Measurements from ENCODE around the gene CHTOP. TPM values are rescaled to one million over a fixed set of nuclear protein-coding genes. Genes with fewer than 3 reads are reported as not detected.
"Not testable (repeated sequence)": the region's sequence is repeated elsewhere in the genome, so short reads cannot be mapped to it uniquely, and the experiment has no call there.

CHTOP gene
- total RNA-seq (10 to 100 TPM; 86.1 to 87.8 TPM), polyA plus RNA-seq (ENCODE audit: insufficient read depth, low read depth, low replicate concordance) (101 TPM)
- long read RNA-seq, donor 1, transcript CHTOP-203 (6 exons, 2,165 nt): minor isoform, 13 of 48 reads
- long read RNA-seq, donor 1, transcript CHTOP-204 (6 exons, 2,096 nt): major isoform, 15 of 48 reads
- long read RNA-seq, donor 1, partial matches to known transcripts: 14 of 48 reads
- long read RNA-seq, donor 1, other reads (novel, unspliced or antisense): 6 of 48 reads
- long read RNA-seq, donor 2, transcript CHTOP-203 (6 exons, 2,165 nt): major isoform, 15 of 45 reads
- long read RNA-seq, donor 2, transcript CHTOP-204 (6 exons, 2,096 nt): minor isoform, 12 of 45 reads
- long read RNA-seq, donor 2, partial matches to known transcripts: 18 of 45 reads
- long read RNA-seq, donor 2, other reads (novel, unspliced or antisense): 0 of 45 reads

- Histone ChIP-seq H3K27me3 (no peaks in the 10 kb centered on the region), H3K36me3 (ENCODE audit: low read depth, missing control alignments) (no peaks in the 10 kb centered on the region), H3K9me3 (no peaks in the 10 kb centered on the region), H3K4me1 (peaks cover 15% of the 10 kb centered on the region), H3K4me3 (peak within 1 kb of the TSS; percentile 87 to 93), H3K27ac (peak within 1 kb of the TSS; percentile 98 to 100)
- peak; percentile 99 for DNase-seq
- TF ChIP-seq CTCF (IDR thresholded peaks at IDR 0.05): peak in 1 of 3 experiments; percentile 38
- TF ChIP-seq POLR2A (IDR thresholded peaks at IDR 0.05): peak; percentile 74
- 1% methylated on average over 48 to 65 of the region's 65 CpGs for WGBS, 2 donors
- intact Hi-C loops (cut with DNase I; ENCODE audit: low total_unique reads): no loop called here
Observed at GRCh38 chr1:153633754-153634665, at the start of gene CHTOP. Gene CHTOP (plus strand): TSS chr1:153634066. CDS start chr1:153636589, 2,523 bp downstream.

- Histone ChIP-seq H3K9me3 (no peaks in the 10 kb centered on the region), H3K27ac (peak overlapping the region; percentile 31 to 43), H3K4me3 (no peak overlapping the region), H3K36me3 (ENCODE audit: low read depth, missing control alignments) (no peaks in the 10 kb centered on the region), H3K4me1 (peaks cover 15% of the 10 kb centered on the region), H3K27me3 (no peaks in the 10 kb centered on the region)
- WGBS, 2 donors: 56 to 65% methylated on average over 1 of the region's 1 CpG
- peak; percentile 56 for DNase-seq
- intact Hi-C loops (cut with DNase I; ENCODE audit: low total_unique reads): no loop called here
- TF ChIP-seq POLR2A (IDR thresholded peaks at IDR 0.05): no peak
- TF ChIP-seq CTCF (IDR thresholded peaks at IDR 0.05): no peak
Observed at GRCh38 chr1:153585006-153585405, 48.9 kb upstream of the CHTOP start.

GRCh38 chr1:153586347-153586746 is 47.5 kb upstream of the CHTOP start:
- Histone ChIP-seq H3K4me1 (peaks cover 15% of the 10 kb centered on the region), H3K36me3 (ENCODE audit: low read depth, missing control alignments) (no peaks in the 10 kb centered on the region), H3K27me3 (no peaks in the 10 kb centered on the region), H3K9me3 (no peaks in the 10 kb centered on the region), H3K4me3 (no peak overlapping the region), H3K27ac (peak overlapping the region in 1 of 2 donors; percentile 61)
- DNase-seq: no peak
- intact Hi-C loops (cut with DNase I; ENCODE audit: low total_unique reads): no loop called here
- TF ChIP-seq CTCF (IDR thresholded peaks at IDR 0.05) (no peak), POLR2A (IDR thresholded peaks at IDR 0.05) (no peak)
- 55 to 69% methylated on average over 1 of the region's 1 CpG for WGBS, 2 donors

- H3K27me3 ChIP-seq: no peaks in the 10 kb centered on the region
- peak overlapping the region; percentile 37 to 61 for H3K27ac ChIP-seq
- 47 to 66% methylated on average over 5 of the region's 5 CpGs for WGBS, 2 donors
- H3K4me1 ChIP-seq: peaks cover 15% of the 10 kb centered on the region
- H3K36me3 ChIP-seq (ENCODE audit: low read depth, missing control alignments): no peaks in the 10 kb centered on the region
- no peak for DNase-seq
- no peaks in the 10 kb centered on the region for H3K9me3 ChIP-seq
- TF ChIP-seq CTCF (IDR thresholded peaks at IDR 0.05): no peak
- TF ChIP-seq POLR2A (IDR thresholded peaks at IDR 0.05): no peak
- no peak overlapping the region for H3K4me3 ChIP-seq
- intact Hi-C loops (cut with DNase I; ENCODE audit: low total_unique reads): no loop called here
Observed at GRCh38 chr1:153587314-153587713, 46.6 kb upstream of the CHTOP start.

GRCh38 chr1:153588033-153588432 is 45.8 kb upstream of the CHTOP start:
- H3K36me3 ChIP-seq (ENCODE audit: low read depth, missing control alignments); intact Hi-C loops (cut with DNase I; ENCODE audit: low total_unique reads); H3K27me3 ChIP-seq; H3K9me3 ChIP-seq; H3K4me3 ChIP-seq; DNase-seq: not testable (repeated sequence)
- Histone ChIP-seq H3K27ac (peak overlapping the region; percentile 37 to 61), H3K4me1 (peaks cover 15% of the 10 kb centered on the region)
- 49 to 75% methylated on average over 10 of the region's 10 CpGs for WGBS, 2 donors
